ENCODE data around the gene DDI2.

DNA sequence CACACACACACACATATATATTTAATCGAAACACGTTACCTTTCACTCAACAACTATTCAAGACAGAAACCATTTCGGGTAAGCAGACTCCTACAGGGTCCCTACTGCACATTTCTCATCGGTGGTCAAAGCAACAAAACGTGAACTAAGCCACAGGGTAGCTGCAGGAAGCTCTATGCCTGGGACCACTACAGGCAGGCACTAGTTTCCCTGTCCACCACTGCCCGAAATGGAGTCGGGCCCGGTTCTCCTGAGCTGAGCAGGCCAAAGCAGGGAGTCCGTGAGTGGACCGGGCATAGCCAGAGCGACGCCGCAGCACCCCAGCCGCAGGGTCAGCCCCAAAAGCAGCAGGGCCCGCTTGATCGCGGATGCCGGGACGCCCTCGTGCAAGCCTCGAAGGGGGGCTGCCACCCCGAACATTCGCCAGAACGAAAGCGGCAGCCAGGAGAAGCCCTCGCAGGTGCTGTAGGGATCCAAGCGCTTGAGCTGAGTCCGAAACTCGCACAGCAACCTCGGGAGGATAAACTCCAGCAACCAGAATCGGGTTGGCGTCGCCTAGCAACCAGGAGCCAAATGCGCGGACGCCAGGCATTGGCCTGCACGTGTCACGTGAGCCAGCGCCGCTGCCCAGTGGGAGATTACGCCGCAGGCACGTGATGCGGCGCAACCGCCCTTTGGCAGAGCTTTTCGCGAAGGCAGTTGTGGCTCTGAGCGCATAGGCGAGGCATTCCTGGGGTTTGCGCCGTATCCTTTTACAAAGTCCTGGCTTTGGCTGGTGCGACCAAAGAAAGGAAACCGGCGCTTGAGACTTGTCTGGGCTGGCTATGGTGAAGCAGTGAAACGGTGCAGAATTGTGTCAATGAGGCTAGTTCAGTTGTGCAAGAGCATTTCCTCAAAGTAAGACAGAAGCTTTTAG, 13.9 kb upstream of the DDI2 start:
- TF ChIP-seq, protein P1, sequence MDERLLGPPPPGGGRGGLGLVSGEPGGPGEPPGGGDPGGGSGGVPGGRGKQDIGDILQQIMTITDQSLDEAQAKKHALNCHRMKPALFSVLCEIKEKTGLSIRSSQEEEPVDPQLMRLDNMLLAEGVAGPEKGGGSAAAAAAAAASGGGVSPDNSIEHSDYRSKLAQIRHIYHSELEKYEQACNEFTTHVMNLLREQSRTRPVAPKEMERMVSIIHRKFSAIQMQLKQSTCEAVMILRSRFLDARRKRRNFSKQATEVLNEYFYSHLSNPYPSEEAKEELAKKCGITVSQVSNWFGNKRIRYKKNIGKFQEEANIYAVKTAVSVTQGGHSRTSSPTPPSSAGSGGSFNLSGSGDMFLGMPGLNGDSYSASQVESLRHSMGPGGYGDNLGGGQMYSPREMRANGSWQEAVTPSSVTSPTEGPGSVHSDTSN (CRISPR knock-in tag; IDR thresholded peaks at IDR 0.05; ENCODE audit: low read depth): no peak
- TF ChIP-seq, protein P1 (tag; conservative IDR thresholded peaks at IDR 0.05; ENCODE audit: low read depth): no peak
- no peak for TF ChIP-seq ZNF3 (CRISPR knock-in tag; IDR thresholded peaks at IDR 0.05)
